ENCODE data around the gene SNX24.

- TF ChIP-seq REST (IDR thresholded peaks at IDR 0.05) (no peak), CTCF (IDR thresholded peaks at IDR 0.05) (no peak)
Observed at GRCh38 chr5:122849771-122850170, 4.4 kb downstream of the SNX24 start.
